ENCODE data around the gene PSAP. TPM values are rescaled to one million over a fixed set of nuclear protein-coding genes. Genes with fewer than 3 reads are reported as not detected.

The PSAP gene
- total and polyA plus RNA-seq, 4 donors = 255 to 671 (median 472) TPM

DNA sequence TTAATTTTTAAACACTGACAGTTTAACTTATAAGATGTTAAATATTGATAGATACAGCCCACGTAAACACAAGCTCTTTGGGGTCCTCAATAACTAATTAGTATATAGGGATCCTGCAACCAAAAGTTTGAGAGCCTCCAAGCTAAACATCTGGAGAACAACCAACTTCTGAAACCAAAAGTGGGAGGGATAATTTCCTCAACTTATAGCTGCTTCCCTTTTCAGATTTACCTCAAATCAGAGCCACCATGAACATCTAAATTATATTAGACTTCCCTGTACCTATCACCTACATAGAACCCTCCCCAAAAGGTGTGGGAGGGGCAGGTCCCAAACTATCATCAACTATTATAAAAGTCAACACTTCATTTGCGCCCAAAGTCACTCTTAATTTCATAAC lies 8.6 kb downstream of the PSAP start (continued):
- TF ChIP-seq TAF1 (conservative IDR thresholded peaks at IDR 0.05) = no peak
- no peak for TF ChIP-seq NR2F2 (IDR thresholded peaks at IDR 0.05)
- TF ChIP-seq, protein P1, sequence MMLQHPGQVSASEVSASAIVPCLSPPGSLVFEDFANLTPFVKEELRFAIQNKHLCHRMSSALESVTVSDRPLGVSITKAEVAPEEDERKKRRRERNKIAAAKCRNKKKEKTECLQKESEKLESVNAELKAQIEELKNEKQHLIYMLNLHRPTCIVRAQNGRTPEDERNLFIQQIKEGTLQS (IDR thresholded peaks at IDR 0.05) = no peak
- TF ChIP-seq CTCF (IDR thresholded peaks at IDR 0.05; ENCODE audit: low read depth, low read length, missing input control) = no peak
- TF ChIP-seq RXRA (IDR thresholded peaks at IDR 0.05) = no peak
- no peak for TF ChIP-seq FOXA1 (IDR thresholded peaks at IDR 0.05)
- no peak for TF ChIP-seq HNF4G (IDR thresholded peaks at IDR 0.05)
- TF ChIP-seq SP1 (IDR thresholded peaks at IDR 0.05) = no peak
- no peak for TF ChIP-seq HNF4A (conservative IDR thresholded peaks at IDR 0.05)
- TF ChIP-seq EGR1 (IDR thresholded peaks at IDR 0.05; ENCODE audit: low read depth in 2 of 2) = no peak
- no peak for TF ChIP-seq YY1 (IDR thresholded peaks at IDR 0.05)

DNA sequence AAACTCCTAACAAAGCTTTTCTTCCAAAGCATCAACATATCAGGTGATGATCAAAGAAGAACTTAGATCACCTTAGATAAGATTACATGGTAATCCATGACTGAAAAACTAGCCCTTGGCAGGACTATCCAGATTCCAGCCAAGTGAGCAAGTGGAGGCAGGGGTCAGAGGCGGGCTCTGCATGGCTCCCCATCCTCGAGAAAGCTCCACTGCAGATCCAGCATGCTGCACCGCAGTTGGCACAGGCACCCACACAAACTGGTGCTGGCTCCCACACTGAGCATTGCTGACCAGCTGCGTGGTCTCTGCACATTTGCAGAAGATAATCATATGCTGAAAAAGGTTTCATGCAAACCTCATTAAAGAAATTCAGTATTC lies 10.1 kb downstream of the PSAP start:
- peaks cover 15 to 53% (median 30%) of the 10 kb centered on the region in 4 donors for H3K4me1 ChIP-seq (ENCODE audit: control insufficient read depth in 4 of 4, insufficient read depth in 4 of 4, low read length in 3 of 4)
- H3K9ac ChIP-seq (ENCODE audit: low read depth in 1 of 2, low read length in 2 of 2) = no peak overlapping the region
- no peak for DNase-seq (ENCODE audit: low spot score)
- H3K27ac ChIP-seq (ENCODE audit: low read depth in 1 of 2, low read length in 2 of 2) = no peak overlapping the region
- WGBS = 82% methylated on average over 4 of the region's 4 CpGs
- no peak overlapping the region for H3K4me3 ChIP-seq (ENCODE audit: low read depth in 1 of 3, low read length in 3 of 3)
- H3K27me3 ChIP-seq (ENCODE audit: control insufficient read depth in 4 of 4, insufficient read depth in 4 of 4, low read length in 3 of 4) = no peaks in the 10 kb centered on the region
- no peaks in the 10 kb centered on the region for H3K9me3 ChIP-seq (ENCODE audit: control insufficient read depth in 4 of 4, low read length in 3 of 4)
- TF ChIP-seq NR2F2 (IDR thresholded peaks at IDR 0.05) (no peak), JUND (IDR thresholded peaks at IDR 0.05) (no peak), SP1 (IDR thresholded peaks at IDR 0.05) (no peak)
- H3K36me3 ChIP-seq (ENCODE audit: control insufficient read depth in 4 of 4, insufficient read depth in 3 of 4, low read depth in 1 of 4, low read length in 3 of 4) = peaks cover 0 to 4% (median 0%) of the 10 kb centered on the region in 4 donors

DNA sequence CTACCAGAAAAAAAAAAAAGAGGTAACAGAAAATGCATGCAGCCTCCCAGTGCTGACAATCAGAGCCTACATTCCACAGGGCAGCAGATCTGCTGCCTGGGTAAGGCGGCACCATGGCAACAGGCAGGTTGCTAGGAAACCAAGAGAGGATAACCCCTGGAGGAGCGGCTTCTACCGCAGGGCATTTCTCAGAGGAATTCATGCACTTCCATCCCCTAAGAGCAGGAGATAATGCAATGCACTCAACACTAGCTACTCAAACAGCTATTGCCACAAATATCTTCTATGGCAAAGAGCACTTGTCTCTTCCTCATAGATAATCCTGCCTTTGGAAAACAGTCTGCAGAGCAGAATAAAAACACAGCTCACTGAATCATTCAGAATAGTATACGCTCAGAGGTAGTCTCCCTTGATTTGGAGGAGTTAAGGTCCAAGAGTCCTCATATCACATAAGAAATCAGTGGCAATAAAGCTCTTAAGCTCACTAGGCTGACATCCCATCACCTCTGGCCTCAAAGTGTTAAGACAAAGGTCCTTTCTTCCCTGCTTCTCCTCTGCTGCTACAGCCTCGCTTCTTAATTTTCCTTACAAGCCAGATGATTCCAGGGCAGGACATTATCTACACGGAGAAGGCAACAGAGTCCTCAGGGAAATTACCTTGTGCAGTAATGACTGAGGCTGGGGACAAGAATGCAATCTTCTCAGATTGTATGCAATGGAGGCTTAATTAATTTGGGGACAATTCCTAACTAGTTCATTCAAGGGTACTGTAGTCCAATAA lies 10.7 kb downstream of the PSAP start:
- Histone ChIP-seq H3K36me3 (ENCODE audit: control insufficient read depth in 4 of 4, insufficient read depth in 3 of 4, low read depth in 1 of 4, low read length in 3 of 4) (peaks cover 0 to 4% (median 0%) of the 10 kb centered on the region in 4 donors), H3K9ac (ENCODE audit: low read depth in 1 of 2, low read length in 2 of 2) (no peak overlapping the region), H3K9me3 (ENCODE audit: control insufficient read depth in 4 of 4, low read length in 3 of 4) (no peaks in the 10 kb centered on the region), H3K27ac (ENCODE audit: low read depth in 1 of 2, low read length in 2 of 2) (no peak overlapping the region), H3K4me3 (ENCODE audit: low read depth in 1 of 3, low read length in 3 of 3) (no peak overlapping the region), H3K27me3 (ENCODE audit: control insufficient read depth in 4 of 4, insufficient read depth in 4 of 4, low read length in 3 of 4) (no peaks in the 10 kb centered on the region), H3K4me1 (ENCODE audit: control insufficient read depth in 4 of 4, insufficient read depth in 4 of 4, low read length in 3 of 4) (peaks cover 11 to 54% (median 31%) of the 10 kb centered on the region in 4 donors)
- WGBS = 58% methylated on average over 6 of the region's 6 CpGs
- no peak for DNase-seq (ENCODE audit: low spot score)
- TF ChIP-seq SP1 (IDR thresholded peaks at IDR 0.05) (no peak), YY1 (IDR thresholded peaks at IDR 0.05) (no peak), EGR1 (IDR thresholded peaks at IDR 0.05; ENCODE audit: low read depth in 2 of 2) (no peak), RXRA (IDR thresholded peaks at IDR 0.05) (no peak), CTCF (IDR thresholded peaks at IDR 0.05; ENCODE audit: low read depth, low read length, missing input control) (no peak), GABPA (IDR thresholded peaks at IDR 0.05 in 1 of 2, conservative IDR thresholded peaks at IDR 0.05 in 1 of 2) (no peak), REST (IDR thresholded peaks at IDR 0.05) (no peak), HNF4G (IDR thresholded peaks at IDR 0.05) (no peak), TAF1 (conservative IDR thresholded peaks at IDR 0.05) (no peak), JUND (IDR thresholded peaks at IDR 0.05) (no peak), ZBTB33 (IDR thresholded peaks at IDR 0.05) (no peak), FOXA2 (IDR thresholded peaks at IDR 0.05) (no peak), FOXA1 (IDR thresholded peaks at IDR 0.05) (no peak), RAD21 (IDR thresholded peaks at IDR 0.05) (no peak)

All from liver (tissue), 9 donors.